PFSK-1 (cell line): ENCODE results near the gene PSMD3.

Experiments used
- POLR2AphosphoS5 ChIP-seq: IDR thresholded peaks from 2 replicates; pipeline ENCODE4 v1.6.1; 2012; ENCODE audit warnings: low read depth, mild to moderate bottlenecking, control low read depth, low read length, moderate library complexity
- TAF1 ChIP-seq: IDR thresholded peaks from 2 replicates; pipeline ENCODE4 v1.6.1; 2012; ENCODE audit warnings: low read length, control low read depth, borderline replicate concordance; ENCODE audit not compliant: insufficient read depth
- TF ChIP-seq, protein P1 (sequence below), 2 experiments: IDR thresholded peaks; 2 replicates each; pipeline versions ENCODE4 v1.6.1 to v1.8.0; 2011 to 2012; ENCODE audit warnings: low read depth in 2 of 2, low read length in 2 of 2, control low read depth in 1 of 2, inconsistent platforms in 1 of 2, mild to moderate bottlenecking in 1 of 2, moderate library complexity in 1 of 2; ENCODE audit not compliant: insufficient read depth in 1 of 2

DNA sequence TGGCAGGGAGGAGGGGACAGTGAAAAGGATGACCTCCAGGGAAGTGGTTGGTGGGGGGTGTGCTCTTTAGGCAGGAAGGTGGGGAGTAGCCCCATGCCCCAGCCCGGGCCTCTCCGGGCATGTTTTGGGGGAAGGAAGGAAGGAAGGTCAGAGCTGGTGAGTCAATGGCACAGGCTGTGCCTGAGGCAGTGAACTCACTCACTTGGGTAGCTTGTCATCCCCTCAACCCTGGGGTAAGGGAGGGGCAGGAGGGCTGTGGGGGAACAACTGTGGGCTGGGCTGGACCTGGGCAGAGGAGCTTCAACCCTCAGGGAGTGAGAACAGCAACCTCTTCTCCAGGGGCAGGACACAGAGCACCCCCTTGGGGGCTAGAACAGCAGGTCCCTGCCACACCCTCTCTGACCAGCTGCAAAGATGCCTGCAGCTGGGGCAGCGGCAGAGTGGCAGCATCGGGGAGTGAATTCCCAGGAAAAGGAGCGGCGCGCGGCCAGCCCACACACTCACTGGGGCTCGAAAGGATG is 40.9 kb downstream of the PSMD3 start:
- TF ChIP-seq POLR2AphosphoS5, result no peak
- TF ChIP-seq, protein P1, sequence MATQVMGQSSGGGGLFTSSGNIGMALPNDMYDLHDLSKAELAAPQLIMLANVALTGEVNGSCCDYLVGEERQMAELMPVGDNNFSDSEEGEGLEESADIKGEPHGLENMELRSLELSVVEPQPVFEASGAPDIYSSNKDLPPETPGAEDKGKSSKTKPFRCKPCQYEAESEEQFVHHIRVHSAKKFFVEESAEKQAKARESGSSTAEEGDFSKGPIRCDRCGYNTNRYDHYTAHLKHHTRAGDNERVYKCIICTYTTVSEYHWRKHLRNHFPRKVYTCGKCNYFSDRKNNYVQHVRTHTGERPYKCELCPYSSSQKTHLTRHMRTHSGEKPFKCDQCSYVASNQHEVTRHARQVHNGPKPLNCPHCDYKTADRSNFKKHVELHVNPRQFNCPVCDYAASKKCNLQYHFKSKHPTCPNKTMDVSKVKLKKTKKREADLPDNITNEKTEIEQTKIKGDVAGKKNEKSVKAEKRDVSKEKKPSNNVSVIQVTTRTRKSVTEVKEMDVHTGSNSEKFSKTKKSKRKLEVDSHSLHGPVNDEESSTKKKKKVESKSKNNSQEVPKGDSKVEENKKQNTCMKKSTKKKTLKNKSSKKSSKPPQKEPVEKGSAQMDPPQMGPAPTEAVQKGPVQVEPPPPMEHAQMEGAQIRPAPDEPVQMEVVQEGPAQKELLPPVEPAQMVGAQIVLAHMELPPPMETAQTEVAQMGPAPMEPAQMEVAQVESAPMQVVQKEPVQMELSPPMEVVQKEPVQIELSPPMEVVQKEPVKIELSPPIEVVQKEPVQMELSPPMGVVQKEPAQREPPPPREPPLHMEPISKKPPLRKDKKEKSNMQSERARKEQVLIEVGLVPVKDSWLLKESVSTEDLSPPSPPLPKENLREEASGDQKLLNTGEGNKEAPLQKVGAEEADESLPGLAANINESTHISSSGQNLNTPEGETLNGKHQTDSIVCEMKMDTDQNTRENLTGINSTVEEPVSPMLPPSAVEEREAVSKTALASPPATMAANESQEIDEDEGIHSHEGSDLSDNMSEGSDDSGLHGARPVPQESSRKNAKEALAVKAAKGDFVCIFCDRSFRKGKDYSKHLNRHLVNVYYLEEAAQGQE (IDR thresholded peaks at IDR 0.05; ENCODE audit: insufficient read depth in 1 of 2, low read depth in 2 of 2, low read length in 2 of 2), result peak in 1 of 2 experiments; percentile 47; a peak in 1 of 4 replicates
- TF ChIP-seq TAF1, result no peak
